ENCODE data around the gene PSMD1. TPM values are rescaled to one million over a fixed set of nuclear protein-coding genes. Genes with fewer than 3 reads are reported as not detected.

PSMD1 gene
- total RNA-seq, 4 donors from 2014 or later: 47.3 to 55.2 (median 52.3) TPM

DNA sequence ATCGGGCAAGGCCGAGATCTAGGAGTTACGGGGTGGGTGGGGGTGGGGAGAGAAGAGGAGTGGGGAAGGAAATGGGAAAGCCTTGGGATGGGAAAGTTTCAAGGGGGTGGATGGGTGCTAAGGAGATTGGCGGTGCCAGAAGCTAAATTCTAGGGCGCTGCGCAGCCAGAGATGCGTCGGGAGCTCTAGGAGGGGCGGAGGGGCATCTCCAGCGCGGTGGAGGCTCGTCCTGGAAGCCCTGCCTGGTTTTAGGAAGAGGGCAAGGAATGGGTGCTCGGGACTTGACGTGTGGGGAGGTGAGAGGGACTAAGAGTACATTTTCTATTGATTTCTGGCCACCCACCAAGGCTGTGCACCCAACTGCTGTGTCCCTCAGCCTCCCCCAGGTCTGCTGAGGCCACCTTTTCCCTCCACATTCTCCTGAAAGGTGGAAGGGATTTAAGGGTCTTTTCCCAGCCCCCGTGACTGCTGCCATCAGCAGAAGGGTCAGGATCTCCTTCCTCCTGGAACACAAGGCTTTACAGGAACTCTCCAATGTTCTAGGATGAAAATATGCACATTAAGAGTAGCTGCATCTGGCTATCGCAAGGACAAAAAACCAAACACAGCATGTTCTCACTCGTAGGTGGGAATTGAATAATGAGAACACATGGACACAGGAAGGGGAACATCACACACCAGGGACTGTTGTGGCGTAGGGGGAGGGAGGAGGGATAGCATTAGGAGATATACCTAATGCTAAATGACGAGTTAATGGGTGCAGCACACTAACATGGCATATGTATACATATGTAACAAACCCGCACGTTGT, 18.0 kb upstream of the PSMD1 start:
- DNase-seq (ENCODE audit: extremely low spot score): no peak
- Histone ChIP-seq H3K27ac (replicated peaks in 1 of 4) (no peak overlapping the region), H3K4me3 (peak overlapping the region in 1 of 4 donors; percentile 36), H3K9me3 (no peaks in the 10 kb centered on the region), H3K27me3 (peaks cover 0 to 85% (median 39%) of the 10 kb centered on the region in 4 donors), H3K4me1 (peaks cover 0 to 17% (median 12%) of the 10 kb centered on the region in 4 donors), H3K36me3 (no peaks in the 10 kb centered on the region)
- 27% methylated on average over 21 of the region's 21 CpGs for WGBS
- TF ChIP-seq POLR2A (IDR thresholded peaks at IDR 0.05; ENCODE audit: low read depth) (no peak), EP300 (IDR thresholded peaks at IDR 0.05) (no peak), POLR2AphosphoS5 (IDR thresholded peaks at IDR 0.05) (no peak)
- TF ChIP-seq, protein P1, sequence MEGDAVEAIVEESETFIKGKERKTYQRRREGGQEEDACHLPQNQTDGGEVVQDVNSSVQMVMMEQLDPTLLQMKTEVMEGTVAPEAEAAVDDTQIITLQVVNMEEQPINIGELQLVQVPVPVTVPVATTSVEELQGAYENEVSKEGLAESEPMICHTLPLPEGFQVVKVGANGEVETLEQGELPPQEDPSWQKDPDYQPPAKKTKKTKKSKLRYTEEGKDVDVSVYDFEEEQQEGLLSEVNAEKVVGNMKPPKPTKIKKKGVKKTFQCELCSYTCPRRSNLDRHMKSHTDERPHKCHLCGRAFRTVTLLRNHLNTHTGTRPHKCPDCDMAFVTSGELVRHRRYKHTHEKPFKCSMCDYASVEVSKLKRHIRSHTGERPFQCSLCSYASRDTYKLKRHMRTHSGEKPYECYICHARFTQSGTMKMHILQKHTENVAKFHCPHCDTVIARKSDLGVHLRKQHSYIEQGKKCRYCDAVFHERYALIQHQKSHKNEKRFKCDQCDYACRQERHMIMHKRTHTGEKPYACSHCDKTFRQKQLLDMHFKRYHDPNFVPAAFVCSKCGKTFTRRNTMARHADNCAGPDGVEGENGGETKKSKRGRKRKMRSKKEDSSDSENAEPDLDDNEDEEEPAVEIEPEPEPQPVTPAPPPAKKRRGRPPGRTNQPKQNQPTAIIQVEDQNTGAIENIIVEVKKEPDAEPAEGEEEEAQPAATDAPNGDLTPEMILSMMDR (IDR thresholded peaks at IDR 0.05): no peak
- intact Hi-C loops (cut with DNase I): no loop called here

DNA sequence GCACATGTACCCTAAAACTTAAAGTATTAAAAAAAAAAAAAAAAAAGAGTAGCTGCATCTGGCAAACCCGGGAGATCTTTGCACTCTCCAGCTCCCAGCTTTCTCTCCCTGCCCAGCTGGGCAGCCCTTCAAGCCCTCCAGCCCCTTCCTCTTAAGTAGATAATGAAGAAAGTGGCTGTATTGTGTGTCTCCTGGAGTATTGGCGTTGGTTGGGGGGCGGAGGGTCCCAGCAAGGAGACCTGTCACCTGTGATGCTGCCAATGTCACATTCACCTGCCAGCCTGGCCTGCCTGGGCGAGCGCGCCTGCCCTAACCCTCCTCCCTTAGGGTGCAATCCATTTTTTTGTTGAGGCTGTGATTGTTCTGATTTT, 17.4 kb upstream of the PSMD1 start:
- no peaks in the 10 kb centered on the region for H3K36me3 ChIP-seq
- H3K4me3 ChIP-seq: no peak overlapping the region
- intact Hi-C loops (cut with DNase I): no loop called here
- H3K9me3 ChIP-seq: no peaks in the 10 kb centered on the region
- no peak for TF ChIP-seq POLR2A (IDR thresholded peaks at IDR 0.05; ENCODE audit: low read depth)
- TF ChIP-seq, protein P1 (IDR thresholded peaks at IDR 0.05): no peak
- no peak for TF ChIP-seq EP300 (IDR thresholded peaks at IDR 0.05)
- TF ChIP-seq POLR2AphosphoS5 (IDR thresholded peaks at IDR 0.05): no peak
- DNase-seq (ENCODE audit: extremely low spot score): no peak
- peaks cover 0 to 17% (median 12%) of the 10 kb centered on the region in 4 donors for H3K4me1 ChIP-seq
- H3K27ac ChIP-seq (replicated peaks in 1 of 4): no peak overlapping the region
- 85% methylated on average over 4 of the region's 6 CpGs for WGBS
- H3K27me3 ChIP-seq: peaks cover 0 to 81% (median 39%) of the 10 kb centered on the region in 4 donors

DNA sequence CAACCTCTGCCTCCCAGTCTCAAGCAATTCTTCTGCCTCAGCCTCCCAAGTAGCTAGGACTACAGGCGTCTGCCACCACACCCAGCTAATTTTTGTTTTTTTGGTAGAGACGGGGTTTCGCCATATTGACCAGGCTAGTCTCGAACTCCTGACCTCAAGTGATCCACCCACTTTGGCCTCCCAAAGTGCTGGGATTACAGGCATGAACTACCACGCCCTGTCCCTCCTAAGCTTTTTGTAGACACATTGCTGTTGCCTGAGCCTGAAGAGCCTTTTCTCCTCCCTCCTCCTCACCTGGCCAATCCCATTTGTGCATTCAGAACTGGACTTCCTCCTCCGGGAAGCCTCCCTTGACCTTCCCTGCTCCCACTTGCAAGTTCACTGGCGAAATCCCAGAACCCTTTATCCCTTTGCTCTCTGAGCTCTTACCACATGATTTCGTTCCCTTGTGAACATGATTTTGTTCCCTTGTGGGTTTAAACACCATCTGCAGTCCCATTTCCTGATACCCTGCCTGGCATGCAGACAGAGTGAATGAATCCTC, 16.8 kb upstream of the PSMD1 start:
- no peak overlapping the region for H3K4me3 ChIP-seq
- no peaks in the 10 kb centered on the region for H3K9me3 ChIP-seq
- no peaks in the 10 kb centered on the region for H3K36me3 ChIP-seq
- peaks cover 0 to 17% (median 12%) of the 10 kb centered on the region in 4 donors for H3K4me1 ChIP-seq
- 83% methylated on average over 8 of the region's 8 CpGs for WGBS
- peaks cover 0 to 75% (median 39%) of the 10 kb centered on the region in 4 donors for H3K27me3 ChIP-seq
- intact Hi-C loops (cut with DNase I): loop anchor here (10.0 kb wide), 1 partner anchor 215 kb away; no protein-coding TSS in a partner anchor
- DNase-seq (ENCODE audit: extremely low spot score): no peak
- no peak overlapping the region for H3K27ac ChIP-seq (replicated peaks in 1 of 4)
- TF ChIP-seq, protein P1 (IDR thresholded peaks at IDR 0.05): no peak
- TF ChIP-seq POLR2A (IDR thresholded peaks at IDR 0.05; ENCODE audit: low read depth): no peak
- TF ChIP-seq POLR2AphosphoS5 (IDR thresholded peaks at IDR 0.05): no peak
- no peak for TF ChIP-seq EP300 (IDR thresholded peaks at IDR 0.05)

DNA sequence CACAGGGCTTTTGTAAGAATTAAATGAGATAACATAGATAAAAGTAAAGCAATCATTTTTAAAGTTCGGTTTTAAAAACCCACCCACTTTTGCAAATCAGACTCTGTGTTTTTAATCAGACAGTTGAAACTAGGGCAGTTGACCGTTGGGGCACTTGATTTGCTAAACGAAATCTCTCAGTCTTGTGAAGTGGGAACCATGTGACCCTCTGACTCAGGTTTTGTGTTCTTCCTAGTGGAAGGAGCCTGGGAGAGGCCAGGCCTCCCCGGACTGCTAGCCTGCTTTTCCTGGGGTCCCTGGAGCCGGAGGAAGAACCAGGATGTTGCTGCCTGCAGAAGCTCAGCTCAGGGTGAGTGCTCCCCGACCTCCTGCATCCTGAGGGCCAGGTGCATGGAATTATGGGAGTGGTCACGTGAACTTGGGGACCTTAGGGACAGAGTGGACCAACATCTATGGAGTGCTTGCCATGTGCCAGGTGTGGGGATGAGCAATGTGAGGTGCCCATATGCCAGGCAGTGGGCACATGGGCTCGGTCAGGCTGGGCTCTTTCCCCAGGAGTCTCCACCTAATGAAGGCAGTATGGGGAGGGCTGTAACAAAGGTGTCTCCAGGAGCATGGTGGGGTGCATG, 15.5 kb upstream of the PSMD1 start:
- TF ChIP-seq POLR2AphosphoS5 (IDR thresholded peaks at IDR 0.05) (no peak), EP300 (IDR thresholded peaks at IDR 0.05) (no peak), POLR2A (IDR thresholded peaks at IDR 0.05; ENCODE audit: low read depth) (no peak)
- TF ChIP-seq, protein P1 (IDR thresholded peaks at IDR 0.05): no peak
- Histone ChIP-seq H3K27ac (replicated peaks in 1 of 4) (no peak overlapping the region), H3K9me3 (no peaks in the 10 kb centered on the region), H3K4me1 (peaks cover 0 to 17% (median 12%) of the 10 kb centered on the region in 4 donors), H3K36me3 (no peaks in the 10 kb centered on the region), H3K27me3 (peaks cover 0 to 62% (median 29%) of the 10 kb centered on the region in 4 donors), H3K4me3 (no peak overlapping the region)
- intact Hi-C loops (cut with DNase I): loop anchor here (10.0 kb wide), 1 partner anchor 216 kb away; no protein-coding TSS in a partner anchor
- DNase-seq (ENCODE audit: extremely low spot score): no peak
- WGBS: 71% methylated on average over 8 of the region's 8 CpGs

All from esophagus muscularis mucosa (tissue), 4 donors.